Kidney tubule cell (primary cell): ENCODE results near the gene ANKLE1.
A peak's percentile ranks its signal among the peaks of the same experiment; 100 is the strongest.
"Not testable (repeated sequence)": the region's sequence is repeated elsewhere in the genome, so short reads cannot be mapped to it uniquely, and the experiment has no call there.

ENCODE experiments used
- DNase-seq: peaks from one replicate; pipeline ENCODE4 v3.0.0-alpha.2; 2018; ENCODE audit warnings: low spot score

The ANKLE1 gene

GRCh38 chr19:17283504-17283996 is 1.8 kb downstream of the ANKLE1 start:
- no peak for DNase-seq

- no peak for DNase-seq
Observed at GRCh38 chr19:17285415-17286135, 3.9 kb downstream of the ANKLE1 start.

- DNase-seq = no peak
Observed at GRCh38 chr19:17286263-17286662, 4.6 kb downstream of the ANKLE1 start.

- no peak for DNase-seq
Observed at GRCh38 chr19:17286752-17287151, 5.1 kb downstream of the ANKLE1 start.

- peak; percentile 57 for DNase-seq
Observed at GRCh38 chr19:17289489-17289888, 7.8 kb downstream of the ANKLE1 start.

- peak; percentile 78 for DNase-seq
Observed at GRCh38 chr19:17292301-17293074, 10.8 kb downstream of the ANKLE1 start.

GRCh38 chr19:17293605-17294004 is 11.9 kb downstream of the ANKLE1 start:
- DNase-seq = no peak

GRCh38 chr19:17294051-17294891 is 12.6 kb downstream of the ANKLE1 start:
- peak; percentile 12 for DNase-seq

- DNase-seq = not testable (repeated sequence)
Observed at GRCh38 chr19:17295551-17295950, 13.8 kb downstream of the ANKLE1 start.

- DNase-seq = peak; percentile 78
Observed at GRCh38 chr19:17296273-17296672, 14.6 kb downstream of the ANKLE1 start.

GRCh38 chr19:17296976-17297375 is 15.3 kb downstream of the ANKLE1 start:
- DNase-seq = peak; percentile 63

GRCh38 chr19:17300992-17301619 is 19.4 kb downstream of the ANKLE1 start:
- DNase-seq = no peak

- DNase-seq = peak; percentile 21
Observed at GRCh38 chr19:17302391-17303166, 20.9 kb downstream of the ANKLE1 start.

GRCh38 chr19:17303167-17303939 is 21.7 kb downstream of the ANKLE1 start, which contains the start of gene ABHD8:
Gene ABHD8, minus strand, starts transcription at chr19:17303425. Its CDS starts 1,809 bp downstream, at chr19:17301616.
- DNase-seq = peak; percentile 97

- DNase-seq = peak; percentile 6
Observed at GRCh38 chr19:17303940-17304267, 22.2 kb downstream of the ANKLE1 start.

- DNase-seq = peak; percentile 38
Observed at GRCh38 chr19:17304386-17305215, 22.9 kb downstream of the ANKLE1 start.

- no peak for DNase-seq
Observed at GRCh38 chr19:17305216-17305516, 23.5 kb downstream of the ANKLE1 start.

- DNase-seq = peak; percentile 100
Observed at GRCh38 chr19:17305517-17306284, 24.0 kb downstream of the ANKLE1 start, which contains the start of gene MRPL34. Gene MRPL34, plus strand, starts transcription at chr19:17305872. Its CDS starts 21 bp downstream, at chr19:17305893.
